DMS79 (cell line): ENCODE measurements around the gene C1QB.
"Not testable (repeated sequence)": the region's sequence is repeated elsewhere in the genome, so short reads cannot be mapped to it uniquely, and the experiment has no call there.

Source experiments
- DNase-seq: peaks from one replicate; lab custom pipeline; 2025; lab: John Stamatoyannopoulos, UW

Gene C1QB

GRCh38 chr1:22696610-22697009, 43.6 kb downstream of the C1QB start:
- DNase-seq = no peak

- DNase-seq = no peak
These were observed 44.9 kb downstream of the C1QB start for GRCh38 chr1:22697980-22698379.

DNA sequence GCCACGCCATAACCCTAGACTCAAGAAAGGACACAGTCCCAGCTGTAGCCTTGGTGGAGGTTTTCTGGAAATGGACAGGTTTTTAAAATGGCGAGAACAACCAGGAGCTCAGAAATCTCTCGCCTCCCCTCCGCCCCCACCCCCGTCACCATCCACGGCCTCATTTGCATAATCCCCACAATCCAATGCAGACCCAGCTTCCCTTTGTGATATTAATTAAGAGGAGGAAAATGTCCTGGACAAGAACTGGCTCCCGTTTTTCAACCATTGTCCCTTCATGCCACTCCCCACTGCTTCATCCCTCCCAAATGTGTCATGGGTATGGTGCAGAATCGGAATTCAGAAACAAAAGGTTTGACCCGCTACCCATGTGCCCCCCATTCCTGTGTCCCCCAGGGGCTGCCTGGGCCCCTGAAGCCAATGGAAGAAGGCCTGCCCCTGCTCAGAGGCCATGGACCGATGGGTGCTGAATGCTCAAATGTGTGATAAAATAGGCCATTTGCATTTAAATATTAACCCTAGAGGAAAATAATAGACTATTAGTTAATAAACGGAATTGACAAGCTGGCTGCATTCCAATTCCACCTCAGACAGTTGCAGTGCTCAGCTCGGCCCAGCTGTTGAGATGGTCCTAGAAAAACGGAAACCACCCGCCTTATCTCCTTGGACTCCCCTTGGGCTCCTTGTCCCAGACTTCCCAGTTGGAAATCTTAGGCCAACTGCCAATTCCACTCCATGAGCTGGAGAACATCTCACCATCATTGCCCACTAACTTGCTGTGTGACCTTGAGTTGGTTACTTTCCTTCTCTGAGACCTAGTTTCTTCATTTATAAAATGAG, 46.9 kb downstream of the C1QB start:
- DNase-seq = no peak

GRCh38 chr1:22702296-22703085, 49.5 kb downstream of the C1QB start:
- no peak for DNase-seq

DNA sequence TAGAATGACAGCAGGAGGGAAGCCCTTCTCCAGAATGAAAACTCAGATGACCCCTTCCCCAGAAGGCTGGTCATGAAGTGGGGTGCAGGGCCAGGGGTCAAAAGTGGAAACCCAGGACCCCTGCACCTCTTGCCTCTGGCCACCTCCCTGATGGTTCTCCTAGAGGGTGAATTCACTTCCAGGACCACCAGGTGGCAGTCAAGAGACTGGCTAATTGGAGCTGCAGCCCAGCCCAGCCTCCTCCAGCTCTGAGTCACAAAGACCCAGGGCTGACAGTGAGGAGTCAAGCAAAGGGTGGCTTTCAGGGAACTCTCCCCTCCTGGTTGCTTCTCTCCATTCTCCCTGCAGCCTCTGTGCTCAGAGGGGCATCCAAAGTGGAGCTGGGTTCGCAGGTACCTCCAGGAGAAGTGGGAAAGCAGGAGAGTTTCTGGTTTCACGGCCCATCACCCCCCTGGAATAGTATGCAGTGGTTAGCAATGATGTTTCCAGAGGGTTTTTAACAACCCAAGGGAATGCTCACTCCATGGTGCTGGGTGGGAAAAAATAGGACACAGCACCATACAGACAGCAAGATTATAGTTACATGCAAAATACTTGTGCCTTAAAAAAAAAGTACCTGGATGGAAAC, 51.5 kb downstream of the C1QB start:
- DNase-seq = peak; percentile 36

DNA sequence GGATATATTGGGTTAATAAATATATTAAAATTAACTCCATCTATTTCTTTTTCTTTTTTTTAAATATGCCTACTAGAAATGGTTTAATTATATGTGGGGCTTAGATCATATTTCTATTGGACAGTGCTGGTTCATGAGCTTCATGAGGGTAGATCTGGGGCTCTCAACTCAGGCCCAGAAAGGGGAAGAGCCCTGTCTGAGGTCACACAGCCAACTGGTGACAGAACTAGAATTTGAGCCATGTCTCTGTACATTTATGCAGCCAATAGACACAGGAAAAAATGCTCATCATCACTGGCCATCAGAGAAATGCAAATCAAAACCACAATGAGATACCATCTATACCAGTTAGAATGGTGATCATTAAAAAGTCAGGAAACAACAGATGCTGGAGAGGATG, 52.5 kb downstream of the C1QB start:
- no peak for DNase-seq

- DNase-seq = not testable (repeated sequence)
These were observed 53.1 kb downstream of the C1QB start for GRCh38 chr1:22706100-22706499.

DNA sequence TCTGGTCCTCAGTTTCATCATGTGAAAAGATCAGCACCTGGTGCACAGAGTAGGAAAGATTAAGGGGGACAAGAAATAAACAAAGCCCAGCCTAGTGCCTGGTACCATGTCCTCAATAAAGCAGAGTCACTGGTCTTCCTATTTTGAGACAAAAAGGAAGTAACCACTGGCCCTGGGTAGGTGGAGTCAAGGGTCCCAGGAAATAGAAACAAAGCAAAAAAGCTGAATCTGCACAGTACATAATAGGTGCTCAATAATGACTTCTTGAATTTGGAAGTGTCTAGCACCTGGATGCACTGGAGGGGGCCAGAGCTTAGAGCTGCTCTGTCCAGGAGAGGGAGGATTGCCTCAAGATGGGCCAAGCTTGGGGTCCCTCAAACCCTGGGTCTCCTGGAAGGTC, 55.7 kb downstream of the C1QB start:
- DNase-seq = no peak

DNA sequence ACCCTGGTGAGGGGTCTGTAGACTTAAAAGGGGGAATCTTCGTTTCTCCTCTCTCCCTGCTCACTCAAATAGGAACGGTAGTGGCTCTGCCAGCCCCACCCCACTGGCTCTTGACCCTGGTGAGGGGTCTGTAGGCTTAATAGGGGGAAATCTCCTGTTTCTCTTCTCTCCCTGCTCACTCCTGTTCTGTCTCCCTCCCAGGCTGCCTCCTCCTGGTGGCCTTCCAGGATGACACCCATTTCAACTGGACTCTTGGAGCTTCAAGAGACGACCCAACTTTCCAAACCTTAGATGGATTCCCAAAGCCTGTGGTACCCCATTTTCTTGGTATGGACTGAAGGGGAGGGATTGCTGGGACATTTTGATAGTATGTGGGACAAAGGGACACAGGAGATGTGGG, 56.2 kb downstream of the C1QB start:
- no peak for DNase-seq

GRCh38 chr1:22709891-22710700, 57.1 kb downstream of the C1QB start:
- peak; percentile 40 for DNase-seq

GRCh38 chr1:22710701-22711049, 57.6 kb downstream of the C1QB start, which contains the start of gene EPHB2:
Gene EPHB2 (plus strand): TSS chr1:22710839. CDS start chr1:22710983, 144 bp downstream.
- DNase-seq = no peak

GRCh38 chr1:22711071-22711470, 58.0 kb downstream of the C1QB start:
- DNase-seq = no peak
